ENCODE measurements around the gene GRID2. TPM values are rescaled to one million over a fixed set of nuclear protein-coding genes. Genes with fewer than 3 reads are reported as not detected.
"Not testable (repeated sequence)": the region's sequence is repeated elsewhere in the genome, so short reads cannot be mapped to it uniquely, and the experiment has no call there.

The GRID2 gene
- total RNA-seq, 2 donors from 2014 or later, result 0.28 TPM; not detected in 1

GRCh38 chr4:93348896-93349295 lies 1045.1 kb downstream of the GRID2 start:
- H3K4me3 ChIP-seq, result no peak overlapping the region
- no peak for TF ChIP-seq CTCF (IDR thresholded peaks at IDR 0.05)
- DNase-seq (ENCODE audit: low spot score), result no peak
- no peaks in the 10 kb centered on the region for H3K27me3 ChIP-seq (replicated peaks; ENCODE audit: insufficient read depth)
- H3K36me3 ChIP-seq, result no peaks in the 10 kb centered on the region
- no peaks in the 10 kb centered on the region for H3K9me3 ChIP-seq
- ATAC-seq (ENCODE audit: insufficient number of reproducible peaks, low FRiP score, low read depth), result no peak
- H3K4me1 ChIP-seq (ENCODE audit: control insufficient read depth in 1 of 2, low read depth in 2 of 2), result no peaks in the 10 kb centered on the region
- H3K27ac ChIP-seq, result no peak overlapping the region

GRCh38 chr4:93351846-93352245 lies 1048.1 kb downstream of the GRID2 start:
- ATAC-seq (ENCODE audit: insufficient number of reproducible peaks, low FRiP score, low read depth) (no peak), DNase-seq (ENCODE audit: low spot score) (no peak)
- H3K4me3 ChIP-seq, result no peak overlapping the region
- no peak for TF ChIP-seq CTCF (IDR thresholded peaks at IDR 0.05)
- no peak overlapping the region for H3K27ac ChIP-seq
- H3K4me1 ChIP-seq (ENCODE audit: control insufficient read depth in 1 of 2, low read depth in 2 of 2), result no peaks in the 10 kb centered on the region
- no peaks in the 10 kb centered on the region for H3K9me3 ChIP-seq
- no peaks in the 10 kb centered on the region for H3K36me3 ChIP-seq
- H3K27me3 ChIP-seq (replicated peaks; ENCODE audit: insufficient read depth), result no peaks in the 10 kb centered on the region

GRCh38 chr4:93355411-93355810 lies 1051.6 kb downstream of the GRID2 start:
- ATAC-seq (ENCODE audit: insufficient number of reproducible peaks, low FRiP score, low read depth) (no peak), DNase-seq (ENCODE audit: low spot score) (no peak)
- no peak overlapping the region for H3K4me3 ChIP-seq
- H3K27me3 ChIP-seq (replicated peaks; ENCODE audit: insufficient read depth), result no peaks in the 10 kb centered on the region
- no peak for TF ChIP-seq CTCF (IDR thresholded peaks at IDR 0.05)
- no peaks in the 10 kb centered on the region for H3K9me3 ChIP-seq
- no peaks in the 10 kb centered on the region for H3K4me1 ChIP-seq (ENCODE audit: control insufficient read depth in 1 of 2, low read depth in 2 of 2)
- H3K27ac ChIP-seq, result no peak overlapping the region
- no peaks in the 10 kb centered on the region for H3K36me3 ChIP-seq

GRCh38 chr4:93359586-93359985 lies 1055.8 kb downstream of the GRID2 start:
- DNase-seq (ENCODE audit: low spot score) (no peak), ATAC-seq (ENCODE audit: insufficient number of reproducible peaks, low FRiP score, low read depth) (no peak)
- Histone ChIP-seq H3K9me3 (no peaks in the 10 kb centered on the region), H3K36me3 (no peaks in the 10 kb centered on the region), H3K4me3 (no peak overlapping the region), H3K27ac (no peak overlapping the region), H3K27me3 (replicated peaks; ENCODE audit: insufficient read depth) (no peaks in the 10 kb centered on the region), H3K4me1 (ENCODE audit: control insufficient read depth in 1 of 2, low read depth in 2 of 2) (no peaks in the 10 kb centered on the region)
- no peak for TF ChIP-seq CTCF (IDR thresholded peaks at IDR 0.05)

- H3K4me3 ChIP-seq; H3K27me3 ChIP-seq (replicated peaks; ENCODE audit: insufficient read depth); H3K27ac ChIP-seq; ATAC-seq (ENCODE audit: insufficient number of reproducible peaks, low FRiP score, low read depth); H3K9me3 ChIP-seq; H3K36me3 ChIP-seq; DNase-seq (ENCODE audit: low spot score); H3K4me1 ChIP-seq (ENCODE audit: control insufficient read depth in 1 of 2, low read depth in 2 of 2): not testable (repeated sequence)
Measured at GRCh38 chr4:93366169-93366755, 1062.5 kb downstream of the GRID2 start.

GRCh38 chr4:93368968-93369367 lies 1065.2 kb downstream of the GRID2 start:
- H3K9me3 ChIP-seq, result no peaks in the 10 kb centered on the region
- no peak overlapping the region for H3K4me3 ChIP-seq
- no peak for TF ChIP-seq CTCF (IDR thresholded peaks at IDR 0.05)
- no peak for DNase-seq (ENCODE audit: low spot score)
- H3K27ac ChIP-seq, result no peak overlapping the region
- H3K4me1 ChIP-seq (ENCODE audit: control insufficient read depth in 1 of 2, low read depth in 2 of 2), result no peaks in the 10 kb centered on the region
- H3K36me3 ChIP-seq, result no peaks in the 10 kb centered on the region
- no peak for ATAC-seq (ENCODE audit: insufficient number of reproducible peaks, low FRiP score, low read depth)
- H3K27me3 ChIP-seq (replicated peaks; ENCODE audit: insufficient read depth), result no peaks in the 10 kb centered on the region

Data from thoracic aorta (tissue), 2 donors.